ENCODE data around the gene TM7SF2. TPM values are rescaled to one million over a fixed set of nuclear protein-coding genes. Genes with fewer than 3 reads are reported as not detected.

The TM7SF2 gene
- 27.4 TPM for polyA plus RNA-seq (2012; ENCODE audit: insufficient read length, low read depth)

DNA sequence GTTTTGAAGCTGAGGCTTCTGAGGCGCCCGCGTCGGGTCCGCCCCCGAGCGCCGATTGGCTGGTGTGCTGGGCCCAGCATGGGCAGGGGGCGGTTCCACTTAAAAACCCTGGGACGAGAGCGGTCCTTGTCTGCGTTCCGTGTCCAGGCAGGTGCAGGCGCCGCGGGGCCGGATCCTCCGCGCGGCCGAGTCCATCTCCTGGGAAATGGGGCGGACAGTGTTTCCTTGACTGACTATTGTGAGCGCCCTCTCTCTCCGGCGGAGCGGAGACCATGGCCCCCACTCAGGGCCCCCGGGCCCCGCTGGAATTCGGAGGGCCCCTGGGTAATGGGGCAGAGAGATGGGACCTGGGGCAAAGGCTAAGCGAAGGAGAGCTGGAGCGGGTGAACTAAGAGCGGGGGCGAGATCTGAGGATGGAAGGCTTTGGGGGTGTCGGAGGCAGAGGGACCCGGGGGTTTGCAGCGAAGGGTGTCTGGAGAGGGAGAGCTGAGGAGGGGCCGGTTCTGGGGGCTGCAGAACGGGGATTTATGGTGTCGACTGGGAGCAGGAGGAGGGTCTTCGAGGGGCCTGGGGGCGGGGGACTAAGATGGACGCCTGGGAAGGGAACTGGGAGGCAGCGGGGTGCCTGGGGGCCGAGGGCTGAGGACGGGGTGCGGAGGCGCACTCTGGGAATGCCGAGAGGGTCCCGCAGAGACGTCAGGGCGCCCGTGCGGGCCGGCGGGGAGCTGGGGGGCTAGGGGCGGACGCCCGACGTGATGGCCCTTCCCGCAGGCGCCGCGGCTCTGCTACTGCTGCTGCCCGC is at the start of gene TM7SF2:
TSS of gene TM7SF2 (plus strand) at position 129 of the 802 bp plus-strand sequence. CDS start at position 273, 144 bp downstream.
- TF ChIP-seq POLR2AphosphoS5 (IDR thresholded peaks at IDR 0.05; ENCODE audit: low read depth, low read length) (peak; percentile 95), TAF1 (IDR thresholded peaks at IDR 0.05; ENCODE audit: borderline replicate concordance, insufficient read depth, low read length) (peak; percentile 87; the same call in 1 of the 2 replicates), SIN3A (IDR thresholded peaks at IDR 0.05; ENCODE audit: borderline replicate concordance, insufficient read depth, low read length) (no peak), FOXP2 (optimal IDR thresholded peaks at IDR 0.05; ENCODE audit: borderline replicate concordance, extremely low read depth, extremely low read length, insufficient read depth) (no peak)
- TF ChIP-seq, protein P1, sequence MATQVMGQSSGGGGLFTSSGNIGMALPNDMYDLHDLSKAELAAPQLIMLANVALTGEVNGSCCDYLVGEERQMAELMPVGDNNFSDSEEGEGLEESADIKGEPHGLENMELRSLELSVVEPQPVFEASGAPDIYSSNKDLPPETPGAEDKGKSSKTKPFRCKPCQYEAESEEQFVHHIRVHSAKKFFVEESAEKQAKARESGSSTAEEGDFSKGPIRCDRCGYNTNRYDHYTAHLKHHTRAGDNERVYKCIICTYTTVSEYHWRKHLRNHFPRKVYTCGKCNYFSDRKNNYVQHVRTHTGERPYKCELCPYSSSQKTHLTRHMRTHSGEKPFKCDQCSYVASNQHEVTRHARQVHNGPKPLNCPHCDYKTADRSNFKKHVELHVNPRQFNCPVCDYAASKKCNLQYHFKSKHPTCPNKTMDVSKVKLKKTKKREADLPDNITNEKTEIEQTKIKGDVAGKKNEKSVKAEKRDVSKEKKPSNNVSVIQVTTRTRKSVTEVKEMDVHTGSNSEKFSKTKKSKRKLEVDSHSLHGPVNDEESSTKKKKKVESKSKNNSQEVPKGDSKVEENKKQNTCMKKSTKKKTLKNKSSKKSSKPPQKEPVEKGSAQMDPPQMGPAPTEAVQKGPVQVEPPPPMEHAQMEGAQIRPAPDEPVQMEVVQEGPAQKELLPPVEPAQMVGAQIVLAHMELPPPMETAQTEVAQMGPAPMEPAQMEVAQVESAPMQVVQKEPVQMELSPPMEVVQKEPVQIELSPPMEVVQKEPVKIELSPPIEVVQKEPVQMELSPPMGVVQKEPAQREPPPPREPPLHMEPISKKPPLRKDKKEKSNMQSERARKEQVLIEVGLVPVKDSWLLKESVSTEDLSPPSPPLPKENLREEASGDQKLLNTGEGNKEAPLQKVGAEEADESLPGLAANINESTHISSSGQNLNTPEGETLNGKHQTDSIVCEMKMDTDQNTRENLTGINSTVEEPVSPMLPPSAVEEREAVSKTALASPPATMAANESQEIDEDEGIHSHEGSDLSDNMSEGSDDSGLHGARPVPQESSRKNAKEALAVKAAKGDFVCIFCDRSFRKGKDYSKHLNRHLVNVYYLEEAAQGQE (IDR thresholded peaks at IDR 0.05; ENCODE audit: insufficient read depth in 1 of 2, low read depth in 2 of 2, low read length in 2 of 2) = 0 out of 4 replicates have a peak, but pooled peaks of 1 of the 2 experiments have one; percentile 18

DNA sequence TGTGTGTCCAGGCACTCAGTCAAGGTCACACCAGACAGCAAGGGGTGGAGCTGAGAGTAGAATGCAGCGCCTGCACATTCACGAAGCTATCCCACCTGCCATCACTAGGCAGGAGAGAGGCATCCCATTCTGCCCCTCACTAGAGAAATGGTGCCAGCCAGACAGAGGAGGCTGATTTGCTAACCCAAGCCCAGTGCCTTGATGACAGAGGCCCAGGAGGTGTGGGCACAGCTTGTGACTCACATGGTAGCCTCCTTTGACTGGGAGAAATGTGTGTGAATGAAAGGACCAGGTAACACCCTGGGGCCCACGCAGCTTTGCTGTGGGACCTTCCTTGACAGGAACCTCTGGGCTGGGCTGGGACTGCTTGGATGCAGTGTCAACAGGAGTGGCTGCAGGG is 48.1 kb upstream of the TM7SF2 start:
- TF ChIP-seq TAF1 (IDR thresholded peaks at IDR 0.05; ENCODE audit: borderline replicate concordance, insufficient read depth, low read length) = no peak
- TF ChIP-seq POLR2AphosphoS5 (IDR thresholded peaks at IDR 0.05; ENCODE audit: low read depth, low read length) = no peak
- TF ChIP-seq SIN3A (IDR thresholded peaks at IDR 0.05; ENCODE audit: borderline replicate concordance, insufficient read depth, low read length) = no peak
- no peak for TF ChIP-seq FOXP2 (optimal IDR thresholded peaks at IDR 0.05; ENCODE audit: borderline replicate concordance, extremely low read depth, extremely low read length, insufficient read depth)
- TF ChIP-seq, protein P1 (IDR thresholded peaks at IDR 0.05; ENCODE audit: insufficient read depth in 1 of 2, low read depth in 2 of 2, low read length in 2 of 2) = no peak

DNA sequence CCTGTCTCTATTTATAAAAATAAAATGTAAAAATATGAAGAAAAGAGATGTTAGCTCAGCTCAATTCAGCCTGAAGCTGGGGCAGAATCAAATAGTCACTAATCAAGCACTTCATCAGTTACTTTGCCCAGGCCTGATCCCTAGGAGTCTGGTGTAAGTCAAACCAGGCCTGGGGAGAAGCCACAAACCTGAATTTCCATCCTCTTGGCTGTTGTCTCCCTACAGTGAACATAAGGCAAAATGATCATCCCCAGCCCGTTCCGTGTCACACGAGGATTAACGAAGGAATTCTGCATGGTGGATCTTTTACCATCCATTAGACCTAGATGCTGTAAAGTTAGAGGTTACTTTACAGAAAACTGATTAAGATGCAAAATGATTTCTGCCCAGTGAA is 46.8 kb upstream of the TM7SF2 start:
- TF ChIP-seq POLR2AphosphoS5 (IDR thresholded peaks at IDR 0.05; ENCODE audit: low read depth, low read length) = no peak
- TF ChIP-seq TAF1 (IDR thresholded peaks at IDR 0.05; ENCODE audit: borderline replicate concordance, insufficient read depth, low read length) = no peak
- no peak for TF ChIP-seq FOXP2 (optimal IDR thresholded peaks at IDR 0.05; ENCODE audit: borderline replicate concordance, extremely low read depth, extremely low read length, insufficient read depth)
- TF ChIP-seq, protein P1 (IDR thresholded peaks at IDR 0.05; ENCODE audit: insufficient read depth in 1 of 2, low read depth in 2 of 2, low read length in 2 of 2) = no peak
- TF ChIP-seq SIN3A (IDR thresholded peaks at IDR 0.05; ENCODE audit: borderline replicate concordance, insufficient read depth, low read length) = no peak

DNA sequence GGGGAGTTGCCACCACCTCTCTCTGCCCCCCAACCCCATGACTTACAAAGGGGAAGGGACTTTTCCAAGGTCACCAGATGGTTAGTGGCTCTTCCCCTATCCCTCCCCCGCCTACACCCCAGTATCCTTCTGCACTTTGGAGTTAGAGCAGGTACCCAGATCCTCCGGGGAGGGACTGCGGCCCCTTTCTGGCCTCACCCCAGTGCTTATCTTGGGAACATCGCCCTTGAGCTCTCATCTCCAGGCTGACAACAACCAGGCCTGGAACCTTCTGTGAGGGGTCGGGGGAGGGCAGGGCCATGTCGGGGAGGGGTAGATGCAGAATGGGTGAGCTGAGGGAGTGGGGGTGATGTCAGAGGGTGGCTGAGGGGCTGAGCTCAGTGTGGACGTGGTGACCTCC is 45.8 kb upstream of the TM7SF2 start:
- TF ChIP-seq, protein P1 (IDR thresholded peaks at IDR 0.05; ENCODE audit: insufficient read depth in 1 of 2, low read depth in 2 of 2, low read length in 2 of 2) = no peak
- TF ChIP-seq POLR2AphosphoS5 (IDR thresholded peaks at IDR 0.05; ENCODE audit: low read depth, low read length) (no peak), FOXP2 (optimal IDR thresholded peaks at IDR 0.05; ENCODE audit: borderline replicate concordance, extremely low read depth, extremely low read length, insufficient read depth) (no peak), TAF1 (IDR thresholded peaks at IDR 0.05; ENCODE audit: borderline replicate concordance, insufficient read depth, low read length) (no peak), SIN3A (IDR thresholded peaks at IDR 0.05; ENCODE audit: borderline replicate concordance, insufficient read depth, low read length) (no peak)

Measured in PFSK-1 (cell line).